ENCODE measurements around the gene PPM1E. TPM values are rescaled to one million over a fixed set of nuclear protein-coding genes. Genes with fewer than 3 reads are reported as not detected.

Gene PPM1E
- total RNA-seq, 2 experiments from 2014 or later, result not detected

DNA sequence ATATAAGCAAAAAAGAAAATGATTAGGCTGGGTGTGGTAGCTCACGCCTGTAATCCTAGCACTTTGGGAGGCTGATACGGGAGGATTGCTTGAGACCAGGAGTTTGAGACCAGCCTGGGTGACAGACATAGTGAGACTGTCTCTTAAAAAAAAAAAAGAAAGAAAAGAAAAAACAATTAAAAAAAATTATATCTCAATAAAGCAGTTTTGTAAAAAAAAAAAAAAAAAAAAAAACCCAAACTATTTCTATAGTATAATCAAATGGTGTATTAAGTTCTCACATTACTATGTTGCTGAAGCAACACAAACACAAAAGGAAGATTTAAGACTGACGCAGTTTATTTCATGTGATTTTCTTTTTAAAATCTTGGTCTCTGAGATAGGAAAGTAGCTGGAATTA is 210.6 kb downstream of the PPM1E start:
- intact Hi-C loops (cut with DNase I, micrococcal nuclease), result no loop called here
- CTCF ChIA-PET, result no interaction called here

DNA sequence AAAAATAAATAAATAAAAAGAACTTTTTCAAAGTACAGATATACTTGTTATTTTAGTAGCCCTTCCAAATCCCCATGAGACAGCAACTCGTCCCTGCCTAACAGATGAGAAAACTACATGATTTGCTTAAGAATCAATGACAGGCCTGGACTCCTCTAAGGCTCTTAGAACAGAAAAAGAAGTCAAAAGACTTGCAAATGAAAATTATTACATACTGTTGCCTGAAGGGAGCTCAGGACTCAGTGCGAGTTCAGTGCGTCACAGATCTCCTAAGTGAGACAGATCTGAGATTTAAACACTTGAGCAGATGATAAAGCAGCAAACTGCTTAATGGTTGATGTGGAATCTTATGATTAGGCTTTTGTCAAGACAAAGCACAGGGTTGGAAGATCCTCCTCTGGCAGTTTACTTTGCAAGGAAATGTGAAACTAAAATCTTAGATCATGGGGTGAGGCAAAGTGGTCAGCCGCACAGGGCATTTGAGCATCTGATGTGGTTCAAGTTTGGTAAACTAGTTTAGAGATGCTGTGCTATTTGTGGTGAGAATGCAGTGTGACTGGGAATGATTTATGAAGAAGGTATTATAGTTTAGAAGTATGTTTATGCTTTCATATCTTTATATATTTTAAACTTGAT is 212.9 kb downstream of the PPM1E start:
- DNase-seq (peak in 1 of 14 experiments; percentile 28), ATAC-seq (ENCODE audit: poor library complexity) (no peak)
- intact Hi-C loops (cut with DNase I, micrococcal nuclease), result no loop called here
- Mint-ChIP-seq H3K27me3 (no peaks in the 10 kb centered on the region), H3K9me3 (no peaks in the 10 kb centered on the region), H3K4me3 (no peak overlapping the region), H3K36me3 (ENCODE audit: low read depth) (no peaks in the 10 kb centered on the region), H3K27ac (no peak overlapping the region), H3K4me1 (ENCODE audit: low read depth) (no peaks in the 10 kb centered on the region)
- CTCF ChIA-PET, result no interaction called here
- H3K36me3 ChIP-seq (ENCODE audit: insufficient read depth, low read length), result no peaks in the 10 kb centered on the region
- H3K4me3 ChIP-seq (ENCODE audit: low read length), result no peak overlapping the region
- H3K4me1 ChIP-seq (ENCODE audit: insufficient read depth, low read length), result no peaks in the 10 kb centered on the region
- no peak overlapping the region for H3K27ac ChIP-seq (ENCODE audit: low read depth in 1 of 2, low read length in 2 of 2)
- no peaks in the 10 kb centered on the region for H3K9me3 ChIP-seq (ENCODE audit: control insufficient read depth in 1 of 2, insufficient read depth in 1 of 2, low read length in 2 of 2)
- POLR2A ChIA-PET, result no interaction called here
- TF ChIP-seq, protein P1, sequence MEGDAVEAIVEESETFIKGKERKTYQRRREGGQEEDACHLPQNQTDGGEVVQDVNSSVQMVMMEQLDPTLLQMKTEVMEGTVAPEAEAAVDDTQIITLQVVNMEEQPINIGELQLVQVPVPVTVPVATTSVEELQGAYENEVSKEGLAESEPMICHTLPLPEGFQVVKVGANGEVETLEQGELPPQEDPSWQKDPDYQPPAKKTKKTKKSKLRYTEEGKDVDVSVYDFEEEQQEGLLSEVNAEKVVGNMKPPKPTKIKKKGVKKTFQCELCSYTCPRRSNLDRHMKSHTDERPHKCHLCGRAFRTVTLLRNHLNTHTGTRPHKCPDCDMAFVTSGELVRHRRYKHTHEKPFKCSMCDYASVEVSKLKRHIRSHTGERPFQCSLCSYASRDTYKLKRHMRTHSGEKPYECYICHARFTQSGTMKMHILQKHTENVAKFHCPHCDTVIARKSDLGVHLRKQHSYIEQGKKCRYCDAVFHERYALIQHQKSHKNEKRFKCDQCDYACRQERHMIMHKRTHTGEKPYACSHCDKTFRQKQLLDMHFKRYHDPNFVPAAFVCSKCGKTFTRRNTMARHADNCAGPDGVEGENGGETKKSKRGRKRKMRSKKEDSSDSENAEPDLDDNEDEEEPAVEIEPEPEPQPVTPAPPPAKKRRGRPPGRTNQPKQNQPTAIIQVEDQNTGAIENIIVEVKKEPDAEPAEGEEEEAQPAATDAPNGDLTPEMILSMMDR (IDR thresholded peaks at IDR 0.05), result no peak
- H3K27me3 ChIP-seq (ENCODE audit: control insufficient read depth in 1 of 2, insufficient read depth in 2 of 2, low read length in 2 of 2), result no peaks in the 10 kb centered on the region

More for the DNA sequence above, 210.6 kb downstream of the PPM1E start:
- Mint-ChIP-seq H3K4me3 (no peak overlapping the region), H3K36me3 (ENCODE audit: low read depth) (no peaks in the 10 kb centered on the region), H3K27me3 (no peaks in the 10 kb centered on the region), H3K9me3 (no peaks in the 10 kb centered on the region), H3K4me1 (ENCODE audit: low read depth) (no peaks in the 10 kb centered on the region), H3K27ac (no peak overlapping the region)
- TF ChIP-seq, protein P1 (IDR thresholded peaks at IDR 0.05), result no peak
- Histone ChIP-seq H3K4me3 (ENCODE audit: low read length) (no peak overlapping the region), H3K27ac (ENCODE audit: low read depth in 1 of 2, low read length in 2 of 2) (no peak overlapping the region), H3K27me3 (ENCODE audit: control insufficient read depth in 1 of 2, insufficient read depth in 2 of 2, low read length in 2 of 2) (no peaks in the 10 kb centered on the region), H3K36me3 (ENCODE audit: insufficient read depth, low read length) (no peaks in the 10 kb centered on the region), H3K4me1 (ENCODE audit: insufficient read depth, low read length) (no peaks in the 10 kb centered on the region), H3K9me3 (ENCODE audit: control insufficient read depth in 1 of 2, insufficient read depth in 1 of 2, low read length in 2 of 2) (no peaks in the 10 kb centered on the region)
- ATAC-seq (ENCODE audit: poor library complexity) (no peak), DNase-seq (no peak)
- POLR2A ChIA-PET, result no interaction called here

DNA sequence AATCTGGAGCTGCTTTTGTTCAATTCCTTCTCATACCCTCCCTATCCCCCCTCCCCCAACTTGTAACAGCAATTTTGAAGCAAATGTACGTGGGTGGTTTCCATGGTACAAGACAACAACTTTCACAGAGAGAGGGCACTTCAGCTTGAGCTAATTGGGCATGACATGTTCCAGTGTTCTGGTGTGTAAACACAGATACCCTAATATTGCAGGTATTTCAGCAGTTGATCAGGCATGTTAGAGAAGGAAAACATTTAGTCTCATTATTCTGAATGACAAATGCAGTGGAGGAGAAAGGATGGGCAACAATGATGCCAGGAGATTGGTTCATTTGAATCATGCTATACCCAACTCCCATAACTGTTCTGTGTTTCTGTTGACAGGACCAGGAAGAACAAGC is 213.5 kb downstream of the PPM1E start:
- Histone ChIP-seq H3K4me1 (ENCODE audit: insufficient read depth, low read length) (no peaks in the 10 kb centered on the region), H3K36me3 (ENCODE audit: insufficient read depth, low read length) (no peaks in the 10 kb centered on the region), H3K27me3 (ENCODE audit: control insufficient read depth in 1 of 2, insufficient read depth in 2 of 2, low read length in 2 of 2) (no peaks in the 10 kb centered on the region), H3K27ac (ENCODE audit: low read depth in 1 of 2, low read length in 2 of 2) (no peak overlapping the region), H3K4me3 (ENCODE audit: low read length) (no peak overlapping the region), H3K9me3 (ENCODE audit: control insufficient read depth in 1 of 2, insufficient read depth in 1 of 2, low read length in 2 of 2) (no peaks in the 10 kb centered on the region)
- POLR2A ChIA-PET, result no interaction called here
- Mint-ChIP-seq H3K4me1 (ENCODE audit: low read depth) (no peaks in the 10 kb centered on the region), H3K27me3 (no peaks in the 10 kb centered on the region), H3K4me3 (no peak overlapping the region), H3K9me3 (no peaks in the 10 kb centered on the region), H3K36me3 (ENCODE audit: low read depth) (no peaks in the 10 kb centered on the region), H3K27ac (no peak overlapping the region)
- intact Hi-C loops (cut with DNase I, micrococcal nuclease), result no loop called here
- ATAC-seq (ENCODE audit: poor library complexity) (no peak), DNase-seq (no peak)
- TF ChIP-seq, protein P1 (IDR thresholded peaks at IDR 0.05), result no peak
- CTCF ChIA-PET, result no interaction called here

Measured in CD4-positive, alpha-beta T cell (primary cell).